Activated CD4-positive, alpha-beta T cell treated with anti-CD3 and anti-CD28 coated beads, Interleukin-2, amount 50 U/mL, for 1 hour (primary cell): ENCODE measurements around the gene LCN2.
"Not testable (repeated sequence)": the region's sequence is repeated elsewhere in the genome, so short reads cannot be mapped to it uniquely, and the experiment has no call there.

ENCODE experiments used
- DNase-seq: peaks from one replicate; pipeline ENCODE4 v3.0.0-alpha.2; 2020

LCN2 gene

GRCh38 chr9:128128836-128129590, 20.2 kb upstream of the LCN2 start:
- no peak for DNase-seq

DNA sequence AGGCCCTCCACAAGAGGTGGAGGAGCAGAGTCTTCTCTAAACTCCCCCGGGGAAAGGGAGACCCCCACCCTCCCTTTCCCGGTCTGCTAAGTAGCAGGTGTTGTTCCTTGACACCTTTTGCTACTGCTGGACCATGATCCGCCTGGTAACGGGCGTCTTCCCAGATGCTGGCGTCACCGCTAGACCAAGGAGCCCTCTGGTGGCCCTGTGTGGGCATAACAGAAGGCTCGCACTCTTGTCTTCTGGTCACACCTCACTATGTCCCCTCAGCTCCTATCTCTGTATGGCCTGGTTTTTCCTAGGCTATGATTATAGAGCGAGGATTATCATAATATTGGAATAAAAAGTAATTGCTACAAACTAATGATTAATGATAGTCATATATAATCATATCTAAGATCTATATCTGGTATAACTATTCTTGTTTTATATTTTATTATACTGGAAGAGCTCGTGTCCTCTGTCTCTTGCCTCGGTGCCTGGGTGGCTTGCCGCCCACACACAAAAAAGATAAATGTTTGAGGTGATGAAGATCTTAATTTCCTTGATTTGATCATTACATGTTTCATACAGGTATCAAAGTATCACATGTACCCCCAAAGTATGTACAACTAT, 19.2 kb upstream of the LCN2 start:
- DNase-seq = peak; percentile 49

GRCh38 chr9:128130651-128131050, 18.6 kb upstream of the LCN2 start:
- DNase-seq = not testable (repeated sequence)

- not testable (repeated sequence) for DNase-seq
Observed at GRCh38 chr9:128131346-128131745, 17.9 kb upstream of the LCN2 start.

DNA sequence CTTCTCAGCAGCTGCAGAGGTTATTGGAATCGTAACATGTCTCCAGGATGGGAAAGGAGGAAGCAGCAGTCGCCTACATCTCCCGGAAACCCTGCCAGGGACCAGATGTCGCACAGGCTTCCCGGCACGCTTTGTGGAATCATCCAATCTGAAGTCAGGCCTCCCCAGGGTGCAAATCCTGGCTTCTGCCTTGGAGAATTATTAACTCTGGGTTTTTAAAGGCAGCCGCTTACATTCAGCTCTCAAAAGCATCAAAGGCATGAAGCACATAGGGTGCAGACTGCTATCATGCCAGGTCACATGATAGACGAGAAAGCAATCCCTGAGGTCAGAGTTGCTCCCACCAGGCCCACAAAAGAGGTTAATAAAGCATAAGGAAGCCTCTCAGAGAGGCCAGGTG, 17.1 kb upstream of the LCN2 start:
- DNase-seq = not testable (repeated sequence)

- not testable (repeated sequence) for DNase-seq
Observed at GRCh38 chr9:128135561-128135960, 13.7 kb upstream of the LCN2 start.

DNA sequence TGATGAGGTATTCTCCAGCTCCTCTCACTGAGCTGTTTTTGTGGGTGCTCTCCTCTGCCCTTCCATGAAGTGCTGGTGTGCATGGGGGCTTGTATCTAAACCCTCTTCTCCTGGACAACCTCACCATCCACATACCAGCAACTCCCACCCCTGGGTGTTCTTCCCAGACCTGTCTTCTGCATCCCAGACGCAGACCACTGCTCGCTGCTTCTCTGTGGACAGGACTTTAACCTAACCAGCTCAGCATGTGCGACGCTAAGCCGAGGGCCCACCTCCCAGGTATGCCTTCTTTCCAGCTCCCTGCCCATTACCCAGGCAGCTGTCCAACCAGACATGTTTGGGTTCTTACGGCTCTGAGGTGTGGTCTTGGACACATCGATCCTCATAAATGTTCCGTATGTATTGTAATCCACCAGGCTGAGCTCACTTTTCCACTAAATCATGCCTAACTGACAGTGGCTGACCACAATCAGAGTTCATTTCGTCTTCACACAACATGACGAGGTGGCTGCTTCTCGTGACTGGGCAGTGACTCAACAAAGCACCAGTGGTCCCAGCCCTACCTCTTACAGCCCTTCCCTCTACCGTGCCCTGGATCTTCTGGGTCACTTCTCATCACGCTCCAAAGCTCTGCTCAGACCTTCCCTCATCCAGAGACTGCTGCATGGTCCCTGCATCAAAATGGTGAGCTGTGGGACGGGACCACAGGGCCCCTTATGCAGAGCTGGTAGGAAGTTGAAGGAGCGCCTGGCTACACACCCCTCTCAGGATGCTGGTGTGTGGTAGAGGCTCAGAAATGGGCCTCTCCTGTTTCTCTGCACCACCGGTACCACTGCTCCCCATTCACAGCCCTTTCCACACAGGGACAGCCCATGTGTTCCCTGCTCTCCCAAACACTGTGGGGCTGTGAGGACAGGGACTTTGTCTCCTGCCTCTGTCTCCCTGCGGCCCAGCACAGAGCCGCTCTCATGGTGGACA, 12.1 kb upstream of the LCN2 start:
- no peak for DNase-seq

GRCh38 chr9:128138001-128138400, 11.3 kb upstream of the LCN2 start:
- DNase-seq = no peak

DNA sequence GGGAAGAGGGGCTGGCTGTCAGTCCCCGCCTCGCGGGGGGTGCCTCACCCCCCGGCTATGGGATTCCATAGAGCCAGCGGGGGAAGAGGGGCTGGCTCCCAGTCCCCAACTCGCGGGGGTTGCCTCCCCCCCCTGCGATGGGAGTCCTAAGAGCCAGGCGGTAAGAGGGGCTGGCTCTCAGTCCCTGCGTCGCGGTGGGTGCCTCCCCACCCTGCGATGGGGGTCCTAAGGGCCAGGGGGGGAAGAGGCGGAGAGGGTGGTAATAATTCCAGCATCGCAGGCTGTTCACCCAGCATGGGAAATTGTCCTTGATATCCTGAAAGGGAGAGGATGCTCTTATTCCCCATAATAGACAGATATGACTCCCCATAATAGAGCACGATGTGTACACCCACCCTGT, 9.6 kb upstream of the LCN2 start:
- no peak for DNase-seq

DNA sequence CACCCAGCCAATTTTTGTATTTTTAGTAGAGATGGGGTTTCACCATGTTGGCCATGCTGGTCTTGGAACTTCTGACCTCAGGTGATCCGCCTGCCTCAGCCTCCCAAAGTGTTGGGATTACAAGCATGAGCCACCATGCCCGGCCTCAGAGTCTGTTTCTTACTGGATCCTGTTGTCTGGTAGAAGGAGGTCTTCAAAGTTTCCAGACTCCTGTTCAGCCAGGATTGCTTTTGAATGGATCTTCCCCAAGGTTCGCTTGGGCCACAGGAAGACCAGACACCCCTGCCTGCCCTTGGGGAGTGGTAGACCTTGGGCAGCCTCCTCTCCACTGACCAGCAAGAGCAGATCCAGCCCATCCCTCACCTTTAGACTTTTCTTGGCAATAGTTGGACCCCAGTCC, 7.6 kb upstream of the LCN2 start:
- no peak for DNase-seq

DNA sequence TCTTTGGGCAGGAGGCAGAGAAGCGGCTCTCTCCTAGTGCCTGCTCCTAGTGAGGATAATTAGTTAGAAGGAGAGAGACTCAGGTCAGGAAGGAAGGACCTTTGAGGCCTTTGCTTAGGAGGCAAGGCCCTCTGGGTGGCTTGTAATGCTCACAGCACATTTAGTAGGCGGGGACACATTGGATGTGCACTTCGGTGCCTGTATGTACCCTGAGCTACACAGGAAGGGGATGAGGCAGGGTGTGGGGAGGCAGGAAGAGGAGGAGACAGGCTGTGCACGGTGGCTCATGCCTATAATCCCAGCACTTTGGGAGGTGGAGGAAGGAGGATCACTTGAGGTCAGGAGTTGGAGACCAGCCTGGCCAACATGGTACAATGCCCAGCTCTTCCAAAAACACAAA, 7.2 kb upstream of the LCN2 start:
- no peak for DNase-seq

DNA sequence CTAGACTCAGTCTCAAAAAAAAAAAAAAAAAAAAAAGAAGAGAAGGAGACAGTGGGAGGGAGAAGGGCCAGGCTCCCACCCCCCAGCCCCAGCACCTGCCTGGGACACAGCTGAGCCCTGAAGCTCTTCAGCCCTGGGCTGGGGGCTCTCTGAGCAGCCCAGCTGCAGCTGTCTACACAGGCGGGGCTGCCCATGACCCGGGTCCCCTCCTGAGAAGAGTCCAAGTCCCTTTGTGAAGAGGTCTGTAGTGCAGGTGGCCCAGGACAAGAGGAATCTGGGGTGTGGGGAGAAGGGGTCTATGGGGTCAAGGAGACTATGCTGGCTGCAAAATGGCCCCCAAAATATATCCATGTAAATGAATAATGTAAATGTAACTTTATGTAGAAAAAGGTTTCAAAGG, 6.7 kb upstream of the LCN2 start:
- DNase-seq = no peak

DNA sequence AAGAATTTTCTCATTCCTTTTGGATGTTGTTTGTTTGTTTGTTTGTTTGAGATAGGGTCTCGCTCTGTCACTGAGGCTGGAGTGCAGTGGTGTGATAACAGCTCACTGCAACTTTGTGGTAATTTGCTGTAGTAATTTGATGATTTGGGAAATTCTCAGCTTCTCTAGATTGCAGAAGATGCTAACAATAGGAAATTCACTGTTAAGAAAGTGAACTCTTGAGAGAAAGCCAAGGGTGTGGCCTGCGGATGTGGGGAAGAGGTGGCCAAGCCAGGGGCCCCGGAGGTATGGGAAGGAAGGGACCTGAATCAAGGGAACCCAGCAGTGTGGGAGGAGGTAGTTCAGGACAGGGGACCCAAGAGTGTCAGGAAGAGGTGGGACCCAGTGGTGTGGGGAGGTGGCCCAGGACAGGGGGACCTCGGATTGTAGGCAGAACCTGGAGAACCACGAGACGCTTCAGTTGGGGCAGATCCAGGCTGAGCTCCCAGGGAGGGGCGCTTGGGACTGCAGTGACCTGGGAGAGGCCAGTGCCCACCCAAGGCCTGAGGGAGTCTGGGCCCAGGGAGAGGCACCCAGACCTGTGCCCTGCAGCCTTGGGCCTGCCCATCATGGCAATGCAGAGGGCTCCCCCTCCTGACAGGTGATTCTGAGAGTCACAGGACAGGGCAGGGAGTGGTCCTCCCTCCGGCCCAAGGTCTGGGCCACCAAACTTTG, 5.6 kb upstream of the LCN2 start:
- no peak for DNase-seq

DNA sequence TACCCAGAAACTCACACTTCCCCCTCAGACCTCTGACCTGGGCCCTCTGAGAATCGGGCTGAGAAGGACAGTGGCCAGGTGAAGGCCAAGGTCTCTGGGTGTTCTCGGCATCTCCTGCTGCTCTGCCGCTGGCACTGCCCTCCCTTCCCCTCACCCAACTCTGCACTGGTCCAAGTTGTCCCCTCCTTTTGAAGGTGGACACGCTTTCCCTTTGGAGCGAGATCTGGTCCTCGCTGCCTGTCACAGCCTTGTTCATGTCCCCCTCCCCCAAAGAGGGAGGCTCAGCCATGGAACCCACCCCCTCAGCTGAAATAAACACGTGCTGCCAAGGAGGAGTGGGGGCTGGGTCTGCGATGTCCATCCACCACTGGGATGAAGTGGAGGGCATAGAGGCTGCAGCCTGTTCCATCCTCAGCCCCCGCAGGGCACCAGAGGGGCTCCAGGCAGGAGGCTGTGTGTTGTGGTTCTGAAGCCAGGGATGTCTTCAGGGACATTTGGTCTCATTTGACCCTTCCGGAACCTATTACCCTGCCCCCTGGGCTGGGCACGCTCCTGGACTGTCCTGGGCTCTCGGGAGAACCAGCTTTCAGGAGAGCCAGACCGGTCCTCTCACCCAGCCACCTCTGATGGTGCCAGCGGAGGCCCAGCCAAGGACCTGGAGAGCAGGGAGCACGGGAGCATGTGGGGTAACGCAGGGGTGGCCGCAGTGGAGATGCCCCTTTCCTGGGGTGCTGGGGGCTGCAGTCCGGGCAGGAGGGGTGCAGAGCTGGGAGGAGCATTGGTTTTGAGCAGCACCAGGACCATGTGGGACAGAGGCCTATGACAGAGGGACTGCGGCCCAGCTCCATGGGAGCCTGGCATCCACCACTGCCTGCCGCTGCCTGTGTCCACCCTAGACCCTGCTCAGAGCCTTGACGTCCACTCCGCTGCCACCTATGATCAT, 4.7 kb upstream of the LCN2 start:
- DNase-seq = no peak

DNA sequence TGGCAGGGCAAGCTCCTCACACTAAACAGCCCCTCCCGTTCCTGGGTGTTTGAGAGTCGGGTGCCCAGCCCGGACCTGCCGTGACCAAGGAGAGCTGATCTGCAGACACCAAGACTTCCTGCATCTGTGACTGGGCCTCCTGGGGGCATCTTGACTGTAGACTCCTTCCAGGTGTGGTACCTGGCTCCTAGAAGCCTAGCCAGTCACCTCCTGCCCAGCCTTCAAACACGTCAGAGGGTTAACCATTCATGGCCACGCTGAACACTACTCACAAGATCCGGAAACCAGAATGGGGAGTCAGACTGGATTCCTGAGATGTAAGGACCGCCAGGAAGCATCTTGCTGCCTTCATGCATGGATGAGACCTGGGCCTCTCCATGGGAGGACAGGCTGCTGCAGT, 3.7 kb upstream of the LCN2 start:
- no peak for DNase-seq

- DNase-seq = no peak
Observed at GRCh38 chr9:128145951-128146351, 3.3 kb upstream of the LCN2 start.

DNA sequence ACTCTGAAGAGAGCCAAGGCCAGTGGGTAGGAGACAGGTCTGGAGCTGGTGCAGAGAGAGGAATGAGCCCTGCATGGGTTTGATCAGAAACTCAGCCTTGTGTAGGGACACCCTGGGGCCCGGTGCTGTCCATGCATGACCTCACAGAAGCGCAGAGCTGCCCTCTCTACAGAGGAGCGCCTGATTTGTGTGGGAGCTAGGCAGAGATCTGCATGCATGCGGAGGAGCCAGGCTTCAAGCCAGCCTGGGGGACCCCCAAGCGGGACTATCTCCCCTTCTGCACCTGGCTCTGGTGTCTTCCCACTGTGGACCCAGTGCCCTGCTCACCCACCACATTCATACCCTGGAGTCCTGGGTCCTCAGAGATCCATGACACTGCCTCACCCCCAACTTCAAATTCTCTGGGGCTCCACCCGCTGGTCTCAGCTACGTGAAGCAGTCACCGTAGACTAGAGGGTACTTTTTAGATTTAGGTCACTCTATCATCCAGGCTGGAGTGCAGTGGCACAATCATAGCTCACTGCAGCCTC, 2.6 kb upstream of the LCN2 start:
- DNase-seq = no peak

GRCh38 chr9:128148509-128149000, 698 bp upstream of the LCN2 start:
- no peak for DNase-seq

DNA sequence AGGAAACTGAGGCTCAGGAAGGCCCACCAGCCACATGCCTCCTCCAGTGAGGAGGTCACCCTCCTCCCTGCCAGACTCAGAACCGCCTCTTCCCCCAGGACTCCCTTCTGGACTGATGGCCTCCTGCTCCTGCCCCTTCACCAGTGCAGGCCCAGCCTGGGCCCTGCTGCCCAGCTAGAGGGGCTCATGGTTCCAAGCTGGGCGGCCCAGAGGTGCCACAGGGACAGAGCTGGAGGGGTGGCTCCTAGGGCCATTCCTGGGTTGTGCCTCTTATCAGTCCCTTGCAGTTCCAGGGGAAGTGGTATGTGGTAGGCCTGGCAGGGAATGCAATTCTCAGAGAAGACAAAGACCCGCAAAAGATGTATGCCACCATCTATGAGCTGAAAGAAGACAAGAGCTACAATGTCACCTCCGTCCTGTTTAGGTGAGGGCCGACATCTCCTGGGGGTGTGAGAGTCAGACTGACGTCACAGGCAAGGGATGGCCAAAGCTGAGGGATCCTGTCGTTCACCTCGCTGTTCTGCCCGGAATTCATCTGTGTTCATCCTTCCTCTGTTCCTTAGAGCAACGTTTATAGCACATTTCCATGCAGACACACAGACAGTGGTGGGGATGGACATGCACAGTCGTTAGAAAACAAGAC, 819 bp downstream of the LCN2 start:
- DNase-seq = no peak

DNA sequence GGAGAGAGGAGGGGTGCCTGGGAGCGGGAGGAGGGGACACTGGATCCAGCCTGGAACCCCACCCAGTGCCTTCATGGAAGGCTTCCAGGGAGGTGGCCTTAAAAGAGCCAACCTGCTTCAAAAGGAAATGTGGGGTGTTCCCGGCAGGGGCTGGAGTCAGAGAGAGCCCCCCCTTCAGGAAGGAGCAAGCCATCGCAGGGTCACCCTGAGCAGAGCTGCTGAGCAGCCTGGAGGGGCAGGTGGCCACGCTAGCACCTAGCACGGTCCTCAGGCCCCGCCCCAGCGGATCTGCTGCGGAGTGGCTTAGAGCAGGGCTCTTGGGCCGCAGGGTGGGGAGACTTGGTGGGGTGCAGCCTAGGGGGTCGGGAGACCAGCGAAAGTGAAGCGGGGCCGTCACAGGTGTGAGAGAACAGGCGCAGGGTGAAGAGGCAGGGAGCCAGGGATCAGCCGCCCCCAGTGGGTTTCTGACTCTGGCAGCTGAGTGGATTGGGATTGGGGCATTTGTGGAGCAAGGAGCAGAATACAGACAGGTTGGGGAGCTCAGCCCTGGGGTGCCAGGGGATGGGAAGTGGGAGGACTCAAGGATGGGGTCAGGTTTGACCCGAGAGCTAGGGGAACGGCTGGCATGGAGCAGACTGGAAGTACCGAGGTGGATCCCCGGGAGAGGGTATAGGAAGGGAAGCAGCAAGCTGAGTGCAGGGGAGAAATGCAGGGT, 1.5 kb downstream of the LCN2 start:
- no peak for DNase-seq
